ENCODE measurements around the gene MT1G.
"Not testable (repeated sequence)": the region's sequence is repeated elsewhere in the genome, so short reads cannot be mapped to it uniquely, and the experiment has no call there.

MT1G gene

DNA sequence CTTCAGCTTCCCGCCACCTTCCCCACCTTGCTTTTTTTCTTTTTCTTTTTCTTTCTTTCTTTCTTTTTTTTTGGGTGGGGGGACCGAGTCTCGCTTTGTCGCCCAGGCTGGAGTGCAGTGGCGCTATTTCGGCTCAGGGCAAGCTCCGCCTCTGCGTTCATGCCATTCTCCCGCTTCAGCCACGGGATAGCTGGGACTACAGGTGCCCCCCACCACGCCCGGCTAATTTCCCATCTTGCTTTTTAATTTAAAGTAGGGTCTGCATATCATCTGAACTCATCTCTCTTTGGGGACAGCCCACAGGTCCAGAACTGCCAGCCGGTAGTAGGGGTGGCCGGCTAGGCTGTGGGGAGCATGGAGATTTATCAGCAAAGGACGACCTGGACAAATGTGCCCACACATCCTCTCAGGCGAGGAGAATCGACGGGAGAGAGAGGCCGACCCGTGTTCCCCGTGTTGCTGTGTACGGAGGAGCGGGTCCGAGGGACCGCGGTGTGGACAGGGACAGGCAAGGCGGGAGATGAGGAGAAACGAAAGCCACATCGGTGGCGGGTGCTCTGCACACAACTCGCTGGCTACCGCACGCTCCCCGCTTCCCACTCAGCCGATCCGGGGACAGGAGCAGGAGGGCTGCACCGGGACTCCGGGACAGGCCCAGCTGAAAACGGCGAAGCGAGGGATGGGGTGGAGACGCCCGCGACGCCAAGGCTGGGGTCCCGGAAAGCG lies 33.0 kb downstream of the MT1G start:
- no peak for DNase-seq

DNA sequence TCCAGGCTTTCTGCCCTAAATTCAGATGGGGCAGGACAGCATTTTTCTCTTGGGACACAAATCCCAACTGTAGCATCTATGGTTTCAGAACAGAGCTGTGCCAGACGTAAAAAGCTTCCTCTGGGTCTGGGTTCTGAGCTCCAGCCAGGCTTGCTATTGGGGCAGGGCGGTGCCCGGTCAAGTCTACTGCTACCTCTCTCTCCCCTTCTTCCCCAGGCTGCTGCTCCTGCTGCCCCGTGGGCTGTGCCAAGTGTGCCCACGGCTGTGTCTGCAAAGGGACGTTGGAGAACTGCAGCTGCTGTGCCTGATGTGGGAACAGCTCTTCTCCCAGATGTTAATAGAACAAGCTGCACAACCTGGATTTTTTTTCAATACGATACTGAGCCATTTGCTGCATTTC lies 34.3 kb downstream of the MT1G start:
- DNase-seq, result no peak

DNA sequence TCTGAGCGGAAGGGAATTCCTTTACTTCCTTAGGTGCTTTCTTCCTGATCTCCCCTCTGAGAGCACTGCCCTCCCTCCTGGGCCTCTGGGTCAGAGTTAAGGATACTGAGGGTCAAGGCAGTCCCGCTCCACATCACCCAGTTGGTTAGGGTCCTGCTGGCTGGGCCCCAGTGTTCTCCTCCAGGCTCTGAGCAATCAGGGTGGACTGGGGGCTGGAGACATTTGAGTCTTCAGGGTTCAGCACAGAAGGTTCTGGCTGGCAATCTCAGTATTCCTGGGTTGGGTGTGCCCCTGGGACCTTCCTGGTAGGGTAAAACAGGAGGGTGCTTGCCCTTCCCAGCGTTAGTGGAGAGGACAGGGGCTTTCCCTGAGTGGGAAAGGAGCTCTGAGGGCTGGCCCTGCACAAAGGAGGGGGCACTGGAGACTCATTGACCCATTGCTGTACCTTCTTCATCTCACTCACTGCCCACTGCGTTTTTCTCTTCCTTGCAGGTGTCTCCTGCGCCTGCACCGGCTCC lies 35.0 kb downstream of the MT1G start:
- DNase-seq, result no peak

DNA sequence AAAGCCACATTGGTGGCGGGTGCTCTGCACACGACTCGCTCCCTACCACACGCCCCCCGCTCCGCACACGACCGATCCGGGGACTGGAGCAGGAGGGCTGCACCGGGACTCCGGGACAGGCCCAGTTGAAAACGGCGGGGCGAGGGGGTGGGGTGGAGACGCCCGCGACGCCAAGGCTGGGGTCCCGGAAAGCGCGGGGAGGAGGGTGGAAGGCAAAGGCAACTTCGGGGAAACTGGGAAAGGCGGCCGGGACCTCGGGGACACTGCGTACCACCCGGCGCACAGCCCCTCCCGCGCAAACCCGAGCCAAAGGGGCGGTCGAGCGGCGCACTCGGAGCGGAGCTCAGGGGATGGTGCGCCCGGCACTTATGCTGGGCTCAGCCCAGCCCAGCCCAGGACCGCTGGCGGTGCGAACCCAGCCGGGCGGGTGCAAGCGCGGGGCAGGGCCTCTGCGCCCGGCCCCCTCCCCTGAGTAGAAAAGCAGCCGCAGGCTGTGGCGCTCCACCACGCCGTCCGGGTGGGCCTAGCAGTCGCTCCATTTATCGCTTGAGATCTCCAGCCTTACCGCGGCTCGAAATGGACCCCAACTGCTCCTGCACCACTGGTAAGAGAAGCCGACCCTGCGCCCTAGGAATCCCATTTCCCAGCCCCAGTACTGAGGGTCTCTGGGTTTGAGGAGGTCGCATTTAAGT lies 35.6 kb downstream of the MT1G start, which contains the start of gene MT1M:
Gene MT1M, plus strand, starts transcription at position 504 of the 692 bp plus-strand sequence. Its CDS starts 73 bp downstream, at position 577.
- DNase-seq, result no peak

DNA sequence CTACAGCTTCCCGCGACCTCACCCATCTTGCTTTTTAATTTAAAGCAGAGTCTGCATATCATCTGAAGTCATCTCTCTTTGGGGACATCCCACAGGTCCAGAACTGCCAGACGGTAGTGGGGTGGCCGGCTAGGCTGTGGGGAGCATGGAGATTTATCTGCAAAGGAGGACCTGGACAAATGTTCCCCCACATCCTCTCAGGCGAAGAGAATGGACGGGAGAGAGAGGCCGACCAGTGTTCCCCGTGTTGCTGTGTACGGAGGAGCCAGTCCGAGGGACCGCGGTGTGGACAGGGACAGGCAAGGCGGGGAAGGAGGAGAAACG lies 36.1 kb downstream of the MT1G start:
- no peak for DNase-seq

DNA sequence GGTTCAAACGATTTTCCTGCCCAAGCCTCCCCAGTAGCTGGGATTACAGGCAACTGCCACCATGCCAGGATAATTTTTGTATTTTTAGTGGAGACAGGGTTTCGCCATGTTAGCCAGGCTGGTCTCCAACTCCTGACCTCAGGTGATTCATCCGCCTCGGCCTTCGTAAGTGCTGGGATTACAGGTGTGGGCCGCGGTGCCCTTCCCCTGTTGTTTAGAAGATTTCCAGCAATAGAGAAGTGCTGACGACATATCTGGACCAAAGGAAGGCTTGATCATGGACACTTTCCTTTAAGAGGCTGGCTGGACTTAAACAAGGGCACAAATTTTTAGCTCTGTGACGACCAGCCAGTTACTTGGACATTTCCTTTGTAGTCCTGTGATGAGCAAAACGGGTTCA lies 36.7 kb downstream of the MT1G start:
- DNase-seq, result no peak

DNA sequence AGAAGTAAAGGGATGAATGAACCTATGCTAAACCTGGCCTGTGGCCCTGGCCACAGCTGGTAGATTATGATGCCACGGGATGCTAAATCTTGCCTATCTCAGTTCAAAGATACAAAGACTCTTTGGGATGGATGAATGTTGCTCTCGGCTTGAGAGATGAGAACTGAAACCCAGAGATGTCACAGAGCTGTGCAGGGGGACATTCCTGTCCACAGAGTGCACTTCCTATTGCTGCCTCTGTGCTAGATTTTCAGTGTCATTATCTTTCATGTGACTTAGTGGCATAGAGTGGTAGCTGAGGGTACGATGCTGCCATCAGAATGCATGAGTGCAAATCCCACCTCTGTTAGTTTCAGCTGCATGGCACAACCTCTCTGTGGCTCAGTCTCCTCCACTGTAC lies 37.7 kb downstream of the MT1G start:
- no peak for DNase-seq

DNA sequence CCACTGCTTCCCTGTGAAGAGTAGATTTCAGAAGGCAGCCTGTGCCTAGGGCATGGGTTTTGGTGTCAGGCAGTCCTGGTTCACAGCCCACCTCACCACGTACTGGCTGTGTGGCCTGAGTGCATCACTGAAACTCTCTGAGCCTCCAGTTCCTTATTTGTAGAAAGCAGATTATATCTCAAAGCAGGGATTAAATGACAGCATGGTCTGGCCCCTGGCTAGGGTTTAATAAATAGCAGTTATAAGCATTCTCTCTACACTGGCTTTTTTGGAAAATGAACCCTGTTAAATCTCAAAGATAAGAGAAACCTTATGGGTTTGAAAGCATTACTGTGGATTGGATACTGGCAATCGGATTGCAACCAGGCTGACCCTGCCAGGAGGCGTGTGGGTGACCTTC lies 38.3 kb downstream of the MT1G start:
- DNase-seq, result no peak

DNA sequence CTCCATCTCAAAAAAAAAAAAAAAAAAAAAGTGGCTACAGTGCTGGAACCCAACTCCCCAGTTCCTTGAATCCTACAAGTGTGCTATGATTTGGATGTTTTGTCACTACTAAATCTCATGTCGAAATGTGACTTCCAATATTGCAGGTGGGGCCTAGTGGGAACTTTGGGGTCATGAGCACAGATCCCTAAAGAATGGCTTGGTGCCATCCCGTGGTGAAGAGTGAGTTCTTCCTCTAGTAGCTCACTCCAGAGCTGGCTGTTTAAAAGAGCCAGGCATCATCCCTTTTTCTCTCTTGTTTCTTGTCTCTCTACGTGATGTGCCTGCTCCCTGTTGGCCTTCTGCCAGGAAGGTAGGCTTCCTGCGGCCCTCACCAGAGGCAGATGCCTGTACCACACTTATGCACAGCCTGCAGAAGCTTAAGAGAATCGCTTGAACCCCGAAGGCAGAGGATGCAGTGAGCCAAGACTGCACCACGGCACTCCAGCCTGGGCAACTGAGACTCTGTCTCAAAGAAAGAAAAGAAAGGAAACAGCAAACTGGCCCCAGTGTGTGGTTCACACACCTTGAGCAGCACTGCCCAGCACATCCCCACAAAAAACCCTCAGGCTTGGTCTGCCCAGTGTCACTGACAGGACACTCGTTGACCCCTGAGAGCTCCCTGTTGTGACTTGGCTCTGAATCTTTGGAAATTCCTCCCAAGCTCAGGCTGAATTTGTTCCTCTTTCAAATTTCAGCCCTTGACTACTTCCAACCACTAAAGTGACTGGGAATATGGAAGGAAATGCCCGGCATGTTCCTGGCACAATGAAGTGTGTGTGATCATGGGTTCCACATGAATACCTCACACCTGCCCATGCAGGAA lies 39.1 kb downstream of the MT1G start:
- no peak for DNase-seq

DNA sequence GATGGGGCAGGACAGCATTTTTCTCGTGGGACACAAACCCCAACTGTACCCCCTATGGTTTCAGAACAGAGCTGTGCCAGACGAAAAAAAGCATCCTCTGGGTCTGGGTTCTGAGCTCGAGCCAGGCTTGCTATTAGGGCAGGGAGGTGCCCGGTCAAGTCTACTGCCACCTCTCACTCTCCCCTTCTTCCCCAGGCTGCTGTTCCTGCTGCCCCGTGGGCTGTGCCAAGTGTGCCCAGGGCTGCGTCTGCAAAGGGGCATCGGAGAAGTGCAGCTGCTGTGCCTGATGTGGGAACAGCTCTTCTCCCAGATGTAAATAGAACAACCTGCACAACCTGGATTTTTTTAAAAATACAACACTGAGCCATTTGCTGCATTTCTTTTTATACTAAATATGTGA lies 41.2 kb downstream of the MT1G start:
- no peak for DNase-seq

DNA sequence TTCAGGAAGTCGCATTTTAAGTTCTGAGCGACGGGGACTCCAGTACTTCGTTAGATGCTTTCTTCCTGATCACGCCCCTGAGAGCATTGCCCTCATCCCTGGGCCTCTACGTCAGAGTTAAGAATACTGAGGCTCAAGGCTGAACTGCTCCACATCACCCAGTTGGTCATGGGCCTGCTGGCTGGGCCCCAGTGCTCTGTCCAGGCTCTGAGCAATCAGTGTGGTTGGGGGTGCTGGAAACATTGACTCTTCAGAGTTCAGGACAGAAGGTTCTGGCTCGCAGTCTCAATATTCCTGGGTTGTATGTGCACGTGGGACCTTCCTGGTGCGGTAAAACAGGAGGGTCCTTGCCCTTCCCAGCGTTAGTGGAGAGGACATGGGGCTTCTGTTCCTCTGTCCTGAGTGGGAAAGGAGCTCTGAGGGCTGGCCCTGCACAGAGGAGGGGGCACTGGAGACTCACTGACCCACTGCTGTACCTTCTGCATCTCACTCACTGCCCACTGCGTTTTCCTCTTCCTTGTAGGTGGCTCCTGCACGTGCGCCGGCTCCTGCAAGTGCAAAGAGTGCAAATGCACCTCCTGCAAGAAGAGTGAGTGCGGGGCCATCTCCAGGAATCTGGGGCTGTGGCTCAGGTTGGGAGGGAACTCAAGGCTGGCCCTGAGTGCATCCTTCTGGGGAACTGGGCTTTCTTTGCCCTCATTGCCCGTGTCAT lies 41.8 kb downstream of the MT1G start:
- no peak for DNase-seq

DNA sequence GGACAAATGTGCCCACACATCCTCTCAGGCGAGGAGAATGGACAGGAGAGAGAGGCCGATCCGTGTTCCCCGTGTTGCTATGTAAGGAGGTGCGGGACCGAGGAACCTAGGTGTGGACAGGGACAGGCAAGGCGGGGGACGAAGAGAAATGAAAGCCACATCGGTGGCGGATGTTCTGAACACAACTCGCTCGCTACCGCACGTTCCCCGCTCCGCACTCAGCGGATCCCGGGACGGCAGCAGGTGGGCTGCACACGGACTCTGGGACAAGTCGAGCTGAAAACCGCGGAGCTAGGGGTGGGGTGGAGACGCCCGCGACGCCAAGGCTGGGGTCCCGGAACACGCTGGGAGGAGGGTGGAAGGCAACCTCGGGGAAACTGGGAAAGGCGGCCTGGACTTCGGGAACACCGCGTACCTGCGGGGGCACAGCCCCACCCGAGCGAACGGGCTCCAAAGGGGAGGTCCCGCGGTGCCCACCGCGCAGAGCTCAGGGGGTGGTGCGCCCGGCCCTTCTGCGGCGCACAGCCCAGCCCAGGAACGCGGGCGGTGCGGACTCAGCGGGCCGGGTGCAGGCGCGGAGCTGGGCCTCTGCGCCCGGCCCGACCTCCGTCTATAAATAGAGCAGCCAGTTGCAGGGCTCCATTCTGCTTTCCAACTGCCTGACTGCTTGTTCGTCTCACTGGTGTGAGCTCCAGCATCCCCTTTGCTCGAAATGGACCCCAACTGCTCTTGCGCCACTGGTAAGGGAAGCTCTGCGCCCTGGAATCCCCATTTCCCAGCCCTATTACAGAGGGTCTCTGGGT lies 42.5 kb downstream of the MT1G start, which contains the start of gene MT1E:
Gene MT1E, plus strand, starts transcription at position 642 of the 803 bp plus-strand sequence. Its CDS starts 71 bp downstream, at position 713.
- DNase-seq, result no peak

DNA sequence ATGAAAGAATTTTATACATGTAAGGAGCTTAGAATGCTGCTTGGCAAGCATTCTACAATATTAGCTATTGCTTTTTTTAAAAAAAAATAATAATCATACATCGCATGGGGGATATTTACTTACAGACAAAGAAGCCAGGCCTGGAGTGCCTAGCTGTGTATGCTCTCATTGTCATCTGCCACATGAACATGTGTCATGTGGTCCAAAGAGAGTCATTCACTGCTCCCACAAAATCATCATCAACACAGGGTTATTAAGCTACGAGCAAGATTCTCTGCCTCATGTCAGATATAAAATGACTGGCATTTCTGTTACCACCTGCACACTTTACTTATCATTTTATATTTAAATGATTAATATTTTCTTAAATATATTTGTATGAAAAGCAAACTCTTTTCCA lies 44.2 kb downstream of the MT1G start:
- DNase-seq, result no peak

DNA sequence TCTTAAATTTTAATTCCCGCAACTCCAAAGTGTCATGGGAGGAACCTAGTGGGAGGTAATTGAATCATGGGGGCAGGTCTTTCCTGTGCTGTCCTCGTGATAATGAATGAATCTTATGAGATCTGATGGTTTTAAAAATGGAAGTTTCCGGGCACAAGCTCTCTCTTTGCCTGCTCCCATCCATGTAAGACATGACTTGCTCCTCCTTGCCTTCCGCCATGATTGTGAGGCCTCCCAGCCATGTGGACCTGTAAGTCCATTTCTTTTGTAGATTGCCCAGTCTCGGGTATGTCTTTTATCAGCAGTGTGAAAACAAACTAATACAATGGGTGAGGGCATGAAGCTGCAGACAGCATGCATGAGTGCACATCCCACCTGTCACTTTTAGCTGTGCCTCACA lies 44.7 kb downstream of the MT1G start:
- DNase-seq, result not testable (repeated sequence)

DNA sequence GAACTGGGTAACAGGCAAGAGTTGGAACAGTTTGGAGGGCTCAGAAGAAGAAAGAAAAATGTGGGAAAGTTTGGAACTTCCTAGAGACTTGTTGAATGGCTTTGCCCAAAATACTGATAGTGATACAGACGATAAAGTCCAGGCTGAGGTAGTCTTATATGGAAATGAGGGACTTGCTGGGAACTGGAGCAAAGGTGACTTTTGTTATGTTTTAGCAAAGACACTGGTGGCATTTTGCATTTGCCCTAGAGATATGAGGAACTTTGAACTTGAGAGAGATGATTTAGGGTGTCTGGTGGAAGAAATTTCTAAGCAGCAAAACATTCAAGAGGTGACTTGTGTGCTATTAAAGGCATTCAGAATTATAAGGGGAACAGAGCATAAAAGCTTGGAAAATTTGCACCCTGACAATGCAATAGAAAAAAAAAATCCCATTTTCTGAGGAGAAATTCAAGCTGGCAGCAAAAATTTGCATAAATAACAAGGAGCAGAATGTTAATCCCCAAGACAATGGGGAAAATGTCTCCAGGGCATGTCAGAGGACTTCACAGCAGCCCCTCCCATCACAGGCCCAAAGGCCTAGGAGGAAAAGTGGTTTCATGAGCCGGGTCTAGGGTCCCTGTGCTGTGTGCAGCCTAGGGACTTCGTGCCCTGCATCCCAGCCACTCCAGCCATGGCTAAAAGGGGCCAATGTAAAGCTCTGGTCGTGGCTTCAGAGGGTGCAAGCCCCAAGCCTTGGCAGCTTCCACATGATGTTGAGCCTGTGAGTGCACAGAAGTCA lies 46.0 kb downstream of the MT1G start:
- DNase-seq, result not testable (repeated sequence)

DNA sequence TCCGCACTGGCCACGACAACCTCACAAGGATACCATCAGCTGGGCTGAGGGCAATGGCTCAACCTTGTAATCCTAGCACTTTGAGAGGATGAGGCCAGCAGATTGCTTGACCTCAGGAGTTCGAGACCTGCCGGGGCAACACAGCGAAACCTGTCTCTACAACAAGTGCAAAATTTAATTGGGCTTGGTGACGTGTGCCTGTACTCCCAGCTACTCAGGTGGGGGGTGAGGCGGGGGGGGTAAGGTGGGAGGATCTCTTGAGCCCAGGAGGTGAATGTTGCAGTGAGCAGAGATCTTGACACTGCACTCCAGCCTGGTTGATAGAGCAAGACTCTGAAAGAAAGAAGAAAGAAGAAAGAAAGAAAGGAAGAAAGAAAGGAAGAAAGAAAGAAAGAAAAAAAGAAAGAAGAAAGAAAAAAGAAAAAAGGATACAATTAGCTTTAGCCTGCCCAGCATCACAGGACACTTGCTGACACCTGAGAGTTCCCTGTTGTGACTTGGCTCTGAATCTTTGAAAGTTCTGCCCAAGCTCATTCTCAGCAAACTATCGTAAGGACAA lies 47.4 kb downstream of the MT1G start:
- DNase-seq, result no peak

DNA sequence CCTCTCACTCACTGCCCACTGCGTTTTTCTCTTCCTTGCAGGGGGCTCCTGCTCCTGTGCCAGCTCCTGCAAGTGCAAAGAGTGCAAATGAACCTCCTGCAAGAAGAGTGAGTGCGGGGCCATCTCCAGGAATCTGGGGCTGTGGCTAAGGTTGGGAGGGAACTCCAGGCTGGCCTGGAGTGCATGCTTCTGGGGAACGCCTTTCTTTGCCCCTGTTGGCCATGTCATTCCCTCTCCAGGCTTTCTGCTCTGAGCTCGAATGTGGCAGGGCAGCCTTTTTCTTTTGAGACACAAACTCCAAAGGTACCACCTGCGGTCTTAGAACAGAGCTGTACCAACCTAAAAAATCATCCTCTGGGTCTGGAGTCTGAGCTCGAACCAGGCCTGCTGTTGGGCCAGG lies 49.7 kb downstream of the MT1G start:
- DNase-seq, result no peak

DNA sequence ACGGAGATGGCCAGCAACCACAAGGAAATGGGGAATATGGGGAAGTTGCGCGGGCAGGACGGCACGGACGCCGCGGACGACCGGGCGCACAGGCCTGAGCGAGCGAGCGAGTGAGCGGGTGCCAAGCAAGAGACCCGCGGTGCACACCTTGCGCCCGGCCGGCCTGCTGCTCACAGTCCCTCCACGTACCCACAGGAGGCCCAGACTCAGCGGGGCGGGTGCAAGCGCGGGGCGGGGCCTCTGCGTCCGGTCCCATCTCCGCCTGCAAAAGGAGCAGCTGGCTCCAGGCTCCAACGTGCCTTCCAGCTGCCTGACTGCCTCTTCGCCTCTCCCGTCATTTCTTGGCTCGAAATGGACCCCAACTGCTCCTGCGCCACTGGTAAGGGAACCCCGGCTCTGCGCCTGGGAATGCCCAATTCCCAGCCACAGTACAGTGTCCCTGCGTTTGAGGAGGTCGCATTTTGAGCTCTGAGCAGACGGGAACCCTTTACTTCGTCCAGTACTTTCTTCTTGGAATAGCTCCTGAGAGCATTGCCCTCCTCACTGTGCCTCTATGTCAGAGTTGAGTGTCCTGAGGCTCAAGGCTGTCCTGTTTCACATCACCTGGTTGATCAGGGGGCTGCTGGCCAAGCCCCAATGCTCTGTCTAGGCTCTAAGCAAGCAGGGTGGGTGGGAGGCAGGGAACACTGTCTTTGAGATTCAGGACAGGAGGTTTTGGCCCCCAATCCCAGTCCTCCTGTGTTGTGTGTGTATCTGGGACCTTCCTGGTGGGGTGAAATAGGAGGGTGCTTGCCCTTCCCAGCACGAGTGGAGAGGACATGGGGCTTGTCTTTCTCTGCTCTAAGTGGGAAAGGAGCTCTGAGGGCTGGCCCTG lies 50.4 kb downstream of the MT1G start:
- no peak for DNase-seq
